ENCODE measurements around the gene TTC39A. TPM values are rescaled to one million over a fixed set of nuclear protein-coding genes. Genes with fewer than 3 reads are reported as not detected.

Gene TTC39A
- total RNA-seq, 2 experiments from 2014 or later: 0.19 TPM; not detected in 1

- H3K9me3 Mint-ChIP-seq: no peaks in the 10 kb centered on the region
- no peak for DNase-seq
- no peaks in the 10 kb centered on the region for H3K36me3 Mint-ChIP-seq
- POLR2A ChIA-PET: no interaction called here
- H3K4me1 Mint-ChIP-seq (ENCODE audit: low read depth): no peaks in the 10 kb centered on the region
- H3K4me3 Mint-ChIP-seq: no peak overlapping the region
- no peak overlapping the region for H3K27ac Mint-ChIP-seq
- peaks cover 32% of the 10 kb centered on the region for H3K27me3 Mint-ChIP-seq
- intact Hi-C loops (cut with micrococcal nuclease): no loop called here
- CTCF ChIA-PET: interaction anchor here (0.6 kb wide), 1 partner anchor 631 kb away, joined by 3 read pairs; no protein-coding TSS in a partner anchor
Measured at GRCh38 chr1:51347398-51348146, 17.2 kb upstream of the TTC39A start.

GRCh38 chr1:51346086-51346942 is 16.0 kb upstream of the TTC39A start:
- CTCF ChIA-PET: no interaction called here
- peaks cover 38% of the 10 kb centered on the region for H3K27me3 Mint-ChIP-seq
- POLR2A ChIA-PET: no interaction called here
- no peak overlapping the region for H3K27ac Mint-ChIP-seq
- H3K9me3 Mint-ChIP-seq: no peaks in the 10 kb centered on the region
- H3K4me1 Mint-ChIP-seq (ENCODE audit: low read depth): no peaks in the 10 kb centered on the region
- H3K36me3 Mint-ChIP-seq: no peaks in the 10 kb centered on the region
- H3K4me3 Mint-ChIP-seq: no peak overlapping the region
- intact Hi-C loops (cut with micrococcal nuclease): no loop called here
- DNase-seq: no peak

- Mint-ChIP-seq H3K4me3 (no peak overlapping the region), H3K36me3 (no peaks in the 10 kb centered on the region), H3K27ac (no peak overlapping the region), H3K9me3 (no peaks in the 10 kb centered on the region), H3K27me3 (peaks cover 38% of the 10 kb centered on the region), H3K4me1 (ENCODE audit: low read depth) (no peaks in the 10 kb centered on the region)
- no peak for DNase-seq
- POLR2A ChIA-PET: no interaction called here
- CTCF ChIA-PET: interaction anchor here (1.2 kb wide), 1 partner anchor 9 kb away, joined by 3 read pairs; no protein-coding TSS in a partner anchor
- intact Hi-C loops (cut with micrococcal nuclease): no loop called here
Measured at GRCh38 chr1:51345300-51345687, 14.9 kb upstream of the TTC39A start.

GRCh38 chr1:51344602-51345299 is 14.4 kb upstream of the TTC39A start:
- DNase-seq: no peak
- Mint-ChIP-seq H3K4me1 (ENCODE audit: low read depth) (no peaks in the 10 kb centered on the region), H3K27ac (no peak overlapping the region), H3K36me3 (no peaks in the 10 kb centered on the region), H3K9me3 (no peaks in the 10 kb centered on the region), H3K4me3 (no peak overlapping the region), H3K27me3 (peaks cover 39% of the 10 kb centered on the region)
- intact Hi-C loops (cut with micrococcal nuclease): no loop called here
- POLR2A ChIA-PET: no interaction called here
- CTCF ChIA-PET: interaction anchor here (1.2 kb wide), 1 partner anchor 9 kb away, joined by 3 read pairs; no protein-coding TSS in a partner anchor

GRCh38 chr1:51344276-51344601 is 13.9 kb upstream of the TTC39A start:
- no peaks in the 10 kb centered on the region for H3K4me1 Mint-ChIP-seq (ENCODE audit: low read depth)
- no peaks in the 10 kb centered on the region for H3K9me3 Mint-ChIP-seq
- ChIA-PET CTCF (interaction anchor here (1.2 kb wide), 1 partner anchor 10 kb away, joined by 3 read pairs; no protein-coding TSS in a partner anchor), POLR2A (no interaction called here)
- intact Hi-C loops (cut with micrococcal nuclease): no loop called here
- DNase-seq: no peak
- H3K27me3 Mint-ChIP-seq: peaks cover 39% of the 10 kb centered on the region
- no peaks in the 10 kb centered on the region for H3K36me3 Mint-ChIP-seq
- H3K27ac Mint-ChIP-seq: no peak overlapping the region
- no peak overlapping the region for H3K4me3 Mint-ChIP-seq

GRCh38 chr1:51343624-51344023 is 13.3 kb upstream of the TTC39A start:
- no peak overlapping the region for H3K4me3 Mint-ChIP-seq
- no peaks in the 10 kb centered on the region for H3K4me1 Mint-ChIP-seq (ENCODE audit: low read depth)
- H3K27me3 Mint-ChIP-seq: peaks cover 39% of the 10 kb centered on the region
- intact Hi-C loops (cut with micrococcal nuclease): no loop called here
- no peak for DNase-seq
- H3K27ac Mint-ChIP-seq: no peak overlapping the region
- POLR2A ChIA-PET: no interaction called here
- no peaks in the 10 kb centered on the region for H3K36me3 Mint-ChIP-seq
- CTCF ChIA-PET: no interaction called here
- H3K9me3 Mint-ChIP-seq: no peaks in the 10 kb centered on the region

GRCh38 chr1:51342591-51343206 is 12.3 kb upstream of the TTC39A start:
- CTCF ChIA-PET: interaction anchor here (1.2 kb wide), 1 partner anchor 11 kb away, joined by 3 read pairs; no protein-coding TSS in a partner anchor
- DNase-seq: no peak
- Mint-ChIP-seq H3K36me3 (no peaks in the 10 kb centered on the region), H3K9me3 (no peaks in the 10 kb centered on the region), H3K27me3 (peaks cover 39% of the 10 kb centered on the region), H3K27ac (no peak overlapping the region), H3K4me3 (no peak overlapping the region), H3K4me1 (ENCODE audit: low read depth) (no peaks in the 10 kb centered on the region)
- intact Hi-C loops (cut with micrococcal nuclease): no loop called here
- POLR2A ChIA-PET: no interaction called here

- no peaks in the 10 kb centered on the region for H3K4me1 Mint-ChIP-seq (ENCODE audit: low read depth)
- CTCF ChIA-PET: interaction anchor here (1.2 kb wide), 1 partner anchor 11 kb away, joined by 3 read pairs; no protein-coding TSS in a partner anchor
Measured at GRCh38 chr1:51341876-51342496, 11.6 kb upstream of the TTC39A start.

GRCh38 chr1:51340380-51340779 is 10.0 kb upstream of the TTC39A start:
- CTCF ChIA-PET: no interaction called here
- Mint-ChIP-seq H3K9me3 (no peaks in the 10 kb centered on the region), H3K4me1 (ENCODE audit: low read depth) (no peaks in the 10 kb centered on the region), H3K36me3 (no peaks in the 10 kb centered on the region), H3K27ac (no peak overlapping the region), H3K4me3 (no peak overlapping the region), H3K27me3 (peaks cover 27% of the 10 kb centered on the region)
- POLR2A ChIA-PET: no interaction called here
- intact Hi-C loops (cut with micrococcal nuclease): no loop called here
- DNase-seq: no peak

More at GRCh38 chr1:51341876-51342496, 11.6 kb upstream of the TTC39A start:
- POLR2A ChIA-PET: no interaction called here
- Mint-ChIP-seq H3K36me3 (no peaks in the 10 kb centered on the region), H3K27me3 (peaks cover 39% of the 10 kb centered on the region), H3K9me3 (no peaks in the 10 kb centered on the region), H3K27ac (no peak overlapping the region), H3K4me3 (no peak overlapping the region)
- no peak for DNase-seq
- intact Hi-C loops (cut with micrococcal nuclease): no loop called here

- intact Hi-C loops (cut with micrococcal nuclease): loop anchor here (10.0 kb wide), 1 partner anchor 198 kb away; no protein-coding TSS in a partner anchor
Measured at GRCh38 chr1:51336711-51337110, 6.3 kb upstream of the TTC39A start.

GRCh38 chr1:51336004-51336403 is 5.6 kb upstream of the TTC39A start:
- H3K9me3 Mint-ChIP-seq: no peaks in the 10 kb centered on the region
- ChIA-PET POLR2A (no interaction called here), CTCF (no interaction called here)
- H3K4me3 Mint-ChIP-seq: no peak overlapping the region
- intact Hi-C loops (cut with micrococcal nuclease): loop anchor here (10.0 kb wide), 1 partner anchor 199 kb away; no protein-coding TSS in a partner anchor
- H3K27ac Mint-ChIP-seq: no peak overlapping the region
- peaks cover 9% of the 10 kb centered on the region for H3K4me1 Mint-ChIP-seq (ENCODE audit: low read depth)
- H3K36me3 Mint-ChIP-seq: no peaks in the 10 kb centered on the region
- DNase-seq: peak; percentile 7
- H3K27me3 Mint-ChIP-seq: peaks cover 10% of the 10 kb centered on the region

More at GRCh38 chr1:51336711-51337110, 6.3 kb upstream of the TTC39A start:
- no peak overlapping the region for H3K4me3 Mint-ChIP-seq
- H3K36me3 Mint-ChIP-seq: no peaks in the 10 kb centered on the region
- DNase-seq: peak; percentile 4
- no peaks in the 10 kb centered on the region for H3K9me3 Mint-ChIP-seq
- H3K27me3 Mint-ChIP-seq: peaks cover 3% of the 10 kb centered on the region
- H3K4me1 Mint-ChIP-seq (ENCODE audit: low read depth): peaks cover 2% of the 10 kb centered on the region
- no peak overlapping the region for H3K27ac Mint-ChIP-seq
- ChIA-PET POLR2A (no interaction called here), CTCF (interaction anchor here (0.6 kb wide), 1 partner anchor 10 kb away, joined by 6 read pairs; no protein-coding TSS in a partner anchor)
